BJ (cell line): ENCODE measurements around the gene TRMU. TPM values are rescaled to one million over a fixed set of nuclear protein-coding genes. Genes with fewer than 3 reads are reported as not detected.
A peak's percentile ranks its signal among the peaks of the same experiment; 100 is the strongest.

Experiments
- CTCF ChIA-PET: fragments of 350-600 bp; formaldehyde crosslinking; extraction: SDS; loops from one replicate; lab custom pipeline; 2021; ENCODE audit warnings: antibody characterized with exemption, inconsistent platforms; lab: Yijun Ruan, JAX
- POLR2A ChIA-PET: fragments of 300-600 bp; sonication (Branson Sonifier 250); formaldehyde crosslinking; extraction: SDS; loops from one replicate; lab custom pipeline; 2021; ENCODE audit warnings: antibody characterized with exemption; lab: Charles Lee
- DNase-seq: peaks from one replicate; pipeline ENCODE4 v3.0.0-alpha.2; 2011; ENCODE audit warnings: low read depth
- H3K27me3 ChIP-seq: 2 replicates; pipeline ENCODE4 v1.6.0; 2011; ENCODE audit warnings: low read length; ENCODE audit not compliant: control insufficient read depth, insufficient read depth
- H3K36me3 ChIP-seq: 2 replicates; pipeline ENCODE4 v1.5.1; 2011; ENCODE audit warnings: low read length; ENCODE audit not compliant: control insufficient read depth, insufficient read depth
- H3K4me3 ChIP-seq: 2 replicates; pipeline ENCODE4 v1.5.1; 2011; ENCODE audit warnings: low read depth, mild to moderate bottlenecking, control low read depth, low read length
- polyA plus RNA-seq: library from polyadenylated mRNA; depleted of rRNA; stranded (reverse); fragments of >200 nt; gene quantifications from 2 replicates; pipeline ENCODE4 v1.2.3, GENCODE V29; 2011
- TF ChIP-seq, protein P1 (sequence below): IDR thresholded peaks from 2 replicates; pipeline ENCODE4 v1.5.1; 2011; ENCODE audit warnings: low read depth, mild to moderate bottlenecking, control low read depth, inconsistent platforms, low read length, moderate library complexity; ENCODE audit not compliant: insufficient read depth

TRMU gene
- polyA plus RNA-seq, 1 experiment = 25.2 TPM

DNA sequence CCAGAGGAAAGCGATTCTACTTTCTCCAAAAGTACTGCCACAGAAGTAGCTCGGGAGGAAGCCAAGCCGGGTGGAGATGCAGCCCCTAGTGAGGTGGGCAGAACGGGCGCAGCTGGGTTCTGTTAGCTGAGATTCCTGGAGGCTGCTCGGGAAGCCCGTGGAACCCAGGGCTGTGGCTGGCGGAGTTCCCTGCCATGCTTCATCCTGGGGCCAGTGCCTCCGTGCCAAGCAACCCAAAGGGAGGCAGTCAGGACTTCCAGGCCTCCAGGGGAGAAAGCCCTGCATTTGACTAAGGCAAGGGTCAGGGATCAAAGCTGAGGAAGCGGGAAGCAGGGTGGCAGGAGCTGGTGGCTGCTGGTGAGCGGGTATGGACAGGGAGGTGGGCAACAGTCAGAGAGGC lies 6.7 kb upstream of the TRMU start:
- CTCF ChIA-PET = interaction anchor here (1.0 to 3.5 kb wide), 3 partner anchors 13 to 223 kb away, joined by 4 to 13 read pairs (median 10); no protein-coding TSS in a partner anchor
- Histone ChIP-seq H3K36me3 (peaks cover 3% of the 10 kb centered on the region; the same call in 1 of the 2 replicates), H3K4me3 (no peak overlapping the region), H3K27me3 (no peaks in the 10 kb centered on the region)
- TF ChIP-seq, protein P1, sequence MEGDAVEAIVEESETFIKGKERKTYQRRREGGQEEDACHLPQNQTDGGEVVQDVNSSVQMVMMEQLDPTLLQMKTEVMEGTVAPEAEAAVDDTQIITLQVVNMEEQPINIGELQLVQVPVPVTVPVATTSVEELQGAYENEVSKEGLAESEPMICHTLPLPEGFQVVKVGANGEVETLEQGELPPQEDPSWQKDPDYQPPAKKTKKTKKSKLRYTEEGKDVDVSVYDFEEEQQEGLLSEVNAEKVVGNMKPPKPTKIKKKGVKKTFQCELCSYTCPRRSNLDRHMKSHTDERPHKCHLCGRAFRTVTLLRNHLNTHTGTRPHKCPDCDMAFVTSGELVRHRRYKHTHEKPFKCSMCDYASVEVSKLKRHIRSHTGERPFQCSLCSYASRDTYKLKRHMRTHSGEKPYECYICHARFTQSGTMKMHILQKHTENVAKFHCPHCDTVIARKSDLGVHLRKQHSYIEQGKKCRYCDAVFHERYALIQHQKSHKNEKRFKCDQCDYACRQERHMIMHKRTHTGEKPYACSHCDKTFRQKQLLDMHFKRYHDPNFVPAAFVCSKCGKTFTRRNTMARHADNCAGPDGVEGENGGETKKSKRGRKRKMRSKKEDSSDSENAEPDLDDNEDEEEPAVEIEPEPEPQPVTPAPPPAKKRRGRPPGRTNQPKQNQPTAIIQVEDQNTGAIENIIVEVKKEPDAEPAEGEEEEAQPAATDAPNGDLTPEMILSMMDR = no peak
- DNase-seq = no peak
- POLR2A ChIA-PET = no interaction called here

GRCh38 chr22:46329616-46330015 lies 5.9 kb upstream of the TRMU start:
- peaks cover 3% of the 10 kb centered on the region; the same call in 1 of the 2 replicates for H3K36me3 ChIP-seq
- ChIA-PET POLR2A (no interaction called here), CTCF (interaction anchor here (1.0 to 3.5 kb wide), 4 partner anchors 14 to 224 kb away, joined by 3 to 13 read pairs (median 7); no protein-coding TSS in a partner anchor)
- no peak for DNase-seq
- no peak overlapping the region for H3K4me3 ChIP-seq
- TF ChIP-seq, protein P1 = no peak
- no peaks in the 10 kb centered on the region for H3K27me3 ChIP-seq

GRCh38 chr22:46330426-46330825 lies 5.1 kb upstream of the TRMU start:
- no peaks in the 10 kb centered on the region for H3K27me3 ChIP-seq
- no peak for DNase-seq
- ChIA-PET CTCF (interaction anchor here (1.1 to 3.5 kb wide), 3 partner anchors 15 to 209 kb away, joined by 3 to 13 read pairs (median 10); no protein-coding TSS in a partner anchor), POLR2A (no interaction called here)
- TF ChIP-seq, protein P1 = no peak
- peaks cover 3% of the 10 kb centered on the region; the same call in 1 of the 2 replicates for H3K36me3 ChIP-seq
- no peak overlapping the region for H3K4me3 ChIP-seq

GRCh38 chr22:46331496-46331895 lies 4.0 kb upstream of the TRMU start:
- H3K27me3 ChIP-seq = no peaks in the 10 kb centered on the region
- DNase-seq = no peak
- ChIA-PET POLR2A (no interaction called here), CTCF (interaction anchor here (0.7 to 2.5 kb wide), 3 partner anchors 36 to 210 kb away, joined by 3 to 10 read pairs (median 3); no protein-coding TSS in a partner anchor)
- TF ChIP-seq, protein P1 = no peak
- H3K36me3 ChIP-seq = no peaks in the 10 kb centered on the region; the same call in 1 of the 2 replicates
- no peak overlapping the region for H3K4me3 ChIP-seq

- H3K4me3 ChIP-seq = peak overlapping the region; percentile 84
- CTCF ChIA-PET = interaction anchor here (0.5 to 2.2 kb wide), 6 partner anchors 13 to 339 kb away, joined by 3 to 6 read pairs (median 3); no protein-coding TSS in a partner anchor
- H3K27me3 ChIP-seq = no peaks in the 10 kb centered on the region
- DNase-seq = no peak
- peaks cover 10% of the 10 kb centered on the region for H3K36me3 ChIP-seq
- POLR2A ChIA-PET = no interaction called here
- TF ChIP-seq, protein P1 = no peak
Observed at GRCh38 chr22:46336119-46337078, 885 bp downstream of the TRMU start.
